Brain microvascular endothelial cell (primary cell): Measurements from ENCODE around the gene DCBLD2.
"Not testable (repeated sequence)": the region's sequence is repeated elsewhere in the genome, so short reads cannot be mapped to it uniquely, and the experiment has no call there.

ENCODE experiments used
- DNase-seq: peaks from one replicate; pipeline ENCODE4 v3.0.0-alpha.2; 2020
- H3K27ac ChIP-seq: fragments of 250-450 bp; sonication (Bioruptor Pico); 2 replicates; pipeline ENCODE4 v1.5.1; 2020; ENCODE audit warnings: mild to moderate bottlenecking, moderate library complexity
- H3K27me3 ChIP-seq: fragments of 250-450 bp; sonication (Bioruptor Pico); replicated peaks from 2 replicates; pipeline ENCODE4 v1.5.1; 2020; ENCODE audit warnings: mild to moderate bottlenecking
- H3K36me3 ChIP-seq: fragments of 250-450 bp; sonication (Bioruptor Pico); replicated peaks from 2 replicates; pipeline ENCODE4 v1.5.1; 2020; ENCODE audit warnings: mild to moderate bottlenecking
- H3K4me3 ChIP-seq: 2 replicates; pipeline ENCODE4 v1.5.1; 2011; ENCODE audit warnings: low read depth, mild to moderate bottlenecking, control low read depth, low read length, moderate library complexity
- CTCF ChIP-seq: IDR thresholded peaks from 2 replicates; pipeline ENCODE4 v1.5.1; 2011; ENCODE audit warnings: low read depth, mild to moderate bottlenecking, moderate library complexity, low read length, control low read depth, inconsistent platforms; ENCODE audit errors: missing control alignments
- in situ Hi-C: cut with HindIII; loops from 2 replicates; pipeline ENCODE4 v1.10.0; 2017; ENCODE audit warnings: low sequenced_read_pairs, low pct_ligation_motif_present

DCBLD2 gene

GRCh38 chr3:98884675-98885371 is 16.7 kb downstream of the DCBLD2 start:
- in situ Hi-C loops, result loop anchor here (25.0 kb wide), 1 partner anchor 102 kb away; no protein-coding TSS in a partner anchor
- no peak overlapping the region for H3K27ac ChIP-seq
- DNase-seq, result no peak

GRCh38 chr3:98882614-98883333 is 18.7 kb downstream of the DCBLD2 start:
- not testable (repeated sequence) for DNase-seq, H3K27me3 ChIP-seq, H3K4me3 ChIP-seq, H3K27ac ChIP-seq
- H3K36me3 ChIP-seq, result peaks cover 59% of the 10 kb centered on the region
- in situ Hi-C loops, result loop anchor here (25.0 kb wide), 1 partner anchor 105 kb away; no protein-coding TSS in a partner anchor

More at GRCh38 chr3:98884675-98885371, 16.7 kb downstream of the DCBLD2 start:
- no peak overlapping the region for H3K4me3 ChIP-seq
- H3K27me3 ChIP-seq, result no peaks in the 10 kb centered on the region
- H3K36me3 ChIP-seq, result peaks cover 53% of the 10 kb centered on the region
- TF ChIP-seq CTCF, result no peak

DNA sequence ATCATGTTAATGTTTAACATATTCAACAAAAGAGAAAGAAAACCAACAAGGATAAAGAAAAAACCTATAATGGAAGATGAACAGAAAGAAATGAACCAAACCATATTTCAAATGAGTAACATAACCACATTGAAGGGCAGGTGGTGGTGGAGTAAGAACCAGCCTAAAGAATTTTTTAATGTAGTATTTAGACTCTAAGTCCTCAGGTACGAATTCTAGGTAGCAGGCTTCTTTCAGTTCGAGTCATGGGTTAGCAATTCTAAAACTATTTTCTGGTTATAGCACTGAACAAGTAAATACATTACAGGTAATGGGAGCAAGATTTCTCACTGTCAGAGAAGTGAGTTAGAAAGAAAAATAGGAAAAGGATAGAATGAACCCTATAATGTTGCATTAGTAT is 24.4 kb downstream of the DCBLD2 start:
- in situ Hi-C loops, result loop anchor here (25.0 kb wide), 1 partner anchor 110 kb away; no protein-coding TSS in a partner anchor
- peaks cover 79% of the 10 kb centered on the region for H3K36me3 ChIP-seq

DNA sequence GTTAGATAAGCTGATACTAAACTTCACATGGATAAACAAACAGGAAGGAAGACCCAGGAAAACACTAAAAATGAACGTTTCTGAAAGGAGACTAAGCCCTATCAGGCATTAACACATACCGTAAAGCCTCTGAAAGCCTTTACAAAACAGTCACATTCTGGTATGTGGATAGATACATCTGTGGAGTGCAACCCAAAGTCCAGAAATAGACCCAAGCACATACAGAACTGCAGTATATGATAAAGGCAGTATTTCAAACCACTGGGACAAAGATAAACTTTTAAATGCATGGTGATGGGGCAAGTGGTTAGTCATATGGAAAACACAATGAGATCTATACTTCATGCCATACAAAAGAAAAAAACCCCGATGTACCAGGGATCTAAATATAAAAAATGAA is 26.0 kb downstream of the DCBLD2 start:
- no peak overlapping the region for H3K27ac ChIP-seq
- H3K36me3 ChIP-seq, result peaks cover 76% of the 10 kb centered on the region
- H3K4me3 ChIP-seq, result no peak overlapping the region
- no peak for DNase-seq
- in situ Hi-C loops, result loop anchor here (25.0 kb wide), 1 partner anchor 112 kb away; no protein-coding TSS in a partner anchor
- H3K27me3 ChIP-seq, result no peaks in the 10 kb centered on the region
- no peak for TF ChIP-seq CTCF

More for the DNA sequence above, 24.4 kb downstream of the DCBLD2 start:
- no peak for DNase-seq
- H3K27me3 ChIP-seq, result no peaks in the 10 kb centered on the region
- H3K27ac ChIP-seq, result no peak overlapping the region
- TF ChIP-seq CTCF, result no peak
- H3K4me3 ChIP-seq, result no peak overlapping the region

DNA sequence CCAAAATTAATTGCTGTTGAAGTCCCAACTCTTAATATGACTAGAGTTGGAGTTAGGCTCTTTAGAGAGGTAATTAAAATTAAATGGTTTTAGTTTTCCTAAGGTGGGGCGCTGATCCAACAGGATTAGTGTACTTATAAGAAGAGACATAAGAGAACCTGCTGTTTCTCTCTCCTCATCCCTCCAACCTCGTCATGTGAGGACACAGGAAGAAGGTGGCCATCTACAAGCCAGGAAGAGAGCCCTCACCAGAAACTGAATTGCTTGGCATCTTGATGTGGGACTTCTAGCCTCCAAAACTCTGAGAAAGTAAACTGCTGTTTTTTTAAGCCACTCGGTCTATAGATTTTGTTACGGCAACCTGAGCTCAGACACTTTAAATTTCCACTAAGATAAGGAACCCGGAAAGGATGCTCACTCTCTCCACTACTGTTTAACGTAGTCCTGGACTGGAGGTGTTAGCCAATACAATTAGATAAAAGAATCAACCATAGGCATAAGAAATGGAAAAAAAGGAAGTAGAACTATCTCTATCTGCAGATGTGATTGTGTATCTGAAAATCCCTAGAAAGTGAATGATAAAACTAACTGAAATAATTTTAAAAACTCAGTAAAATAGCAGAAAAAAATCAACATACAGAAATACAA is 26.8 kb downstream of the DCBLD2 start:
- peaks cover 75% of the 10 kb centered on the region for H3K36me3 ChIP-seq
- DNase-seq, result no peak
- no peak for TF ChIP-seq CTCF
- no peak overlapping the region for H3K4me3 ChIP-seq
- no peaks in the 10 kb centered on the region for H3K27me3 ChIP-seq
- no peak overlapping the region for H3K27ac ChIP-seq
- in situ Hi-C loops, result loop anchor here (25.0 kb wide), 1 partner anchor 113 kb away; no protein-coding TSS in a partner anchor

GRCh38 chr3:98869391-98869790 is 32.1 kb downstream of the DCBLD2 start:
- DNase-seq, result no peak
- Histone ChIP-seq H3K4me3 (no peak overlapping the region), H3K27ac (no peak overlapping the region), H3K27me3 (no peaks in the 10 kb centered on the region), H3K36me3 (peaks cover 63% of the 10 kb centered on the region)
- no peak for TF ChIP-seq CTCF
- in situ Hi-C loops, result no loop called here

DNA sequence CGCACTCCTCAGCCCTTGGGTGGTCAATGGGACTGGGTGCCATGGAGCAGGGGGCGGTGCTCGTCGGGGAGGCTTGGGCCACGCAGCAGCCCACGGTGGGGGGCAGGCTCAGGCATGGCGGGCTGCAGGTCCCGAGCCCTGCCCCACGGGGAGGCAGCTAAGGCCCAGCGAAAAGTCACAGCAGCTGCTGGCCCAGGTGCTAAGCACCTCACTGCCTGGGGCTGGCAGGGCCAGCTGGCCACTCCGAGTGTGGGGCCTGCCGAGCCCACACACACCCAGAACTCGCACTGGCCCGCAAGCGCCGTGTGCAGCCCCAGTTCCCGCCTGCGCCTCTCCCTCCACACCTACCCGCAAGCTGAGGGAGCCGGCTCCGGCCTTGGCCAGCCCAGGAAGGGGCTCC is 43.5 kb downstream of the DCBLD2 start:
- H3K27me3 ChIP-seq, H3K4me3 ChIP-seq, in situ Hi-C loops, DNase-seq, H3K27ac ChIP-seq: not testable (repeated sequence)
- peaks cover 34% of the 10 kb centered on the region for H3K36me3 ChIP-seq

DNA sequence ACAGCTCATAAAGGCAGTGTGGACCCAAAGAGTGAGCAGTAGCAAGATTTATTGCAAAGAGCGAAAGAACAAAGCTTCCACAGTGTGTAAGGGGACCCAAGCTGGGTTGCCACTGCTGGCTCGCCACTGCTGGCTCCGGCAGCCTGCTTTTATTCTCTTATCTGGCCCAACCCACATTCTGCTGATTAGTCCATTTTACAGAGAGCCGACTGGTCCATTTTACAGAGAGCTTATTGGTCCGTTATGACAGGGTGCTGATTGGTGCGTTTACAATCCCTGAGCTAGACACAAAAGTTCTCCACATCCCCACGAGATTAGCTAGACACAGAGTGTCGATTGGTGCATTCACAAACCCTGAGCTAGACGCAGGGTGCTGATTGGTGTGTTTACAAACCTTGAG is 44.2 kb downstream of the DCBLD2 start:
- in situ Hi-C loops, H3K27ac ChIP-seq: not testable (repeated sequence)
- H3K36me3 ChIP-seq, result peaks cover 38% of the 10 kb centered on the region

More for the DNA sequence above, 44.2 kb downstream of the DCBLD2 start:
- H3K27me3 ChIP-seq, H3K4me3 ChIP-seq, DNase-seq: not testable (repeated sequence)
